HCT116 (cell line): ENCODE measurements around the gene SDCCAG8.

Experiments used
- POLR2A ChIP-seq: IDR thresholded peaks from 2 replicates; pipeline ENCODE4 v1.7.0; 2011; ENCODE audit warnings: borderline replicate concordance; ENCODE audit not compliant: insufficient read depth, insufficient read length; ENCODE audit errors: extremely low read depth
- POLR2AphosphoS5 ChIP-seq: IDR thresholded peaks from 2 replicates; pipeline ENCODE4 v1.6.1; 2011; ENCODE audit warnings: mild to moderate bottlenecking, low read depth, low read length, moderate library complexity
- RAD21 ChIP-seq: IDR thresholded peaks from 2 replicates; pipeline ENCODE4 v1.6.1; 2012; ENCODE audit warnings: low read depth, mild to moderate bottlenecking
- REST ChIP-seq: IDR thresholded peaks from 2 replicates; pipeline ENCODE4 v1.6.1; 2012; ENCODE audit warnings: low read depth
- SRF ChIP-seq: IDR thresholded peaks from 2 replicates; pipeline ENCODE4 v1.6.1; 2012; ENCODE audit warnings: low read depth
- ZNF274 ChIP-seq: fragments of 200-500 bp; sonication (Bioruptor generic); IDR thresholded peaks from 2 replicates; pipeline ENCODE4 v1.6.1; 2014; ENCODE audit warnings: mild to moderate bottlenecking, low read depth, low read length, inconsistent platforms
- TF ChIP-seq, protein P1 (sequence below), 3 experiments: fragments of 200-600 bp in 1 of 3; sonication (generic) in 1 of 3; IDR thresholded peaks in 2 of 3; conservative IDR thresholded peaks in 1 of 3; 2 replicates each; pipeline ENCODE4 v1.5.1; 2012 to 2017; ENCODE audit warnings: low read depth in 2 of 3, low read length in 2 of 3, antibody characterized with exemption in 1 of 3, borderline replicate concordance in 1 of 3, control low read depth in 1 of 3, mild to moderate bottlenecking in 1 of 3, mixed read lengths in 1 of 3, mixed run types in 1 of 3, moderate library complexity in 1 of 3; ENCODE audit not compliant: insufficient read depth in 1 of 3
- TF ChIP-seq, protein P2 (sequence below): IDR thresholded peaks from 2 replicates; pipeline ENCODE4 v1.6.1; 2012

DNA sequence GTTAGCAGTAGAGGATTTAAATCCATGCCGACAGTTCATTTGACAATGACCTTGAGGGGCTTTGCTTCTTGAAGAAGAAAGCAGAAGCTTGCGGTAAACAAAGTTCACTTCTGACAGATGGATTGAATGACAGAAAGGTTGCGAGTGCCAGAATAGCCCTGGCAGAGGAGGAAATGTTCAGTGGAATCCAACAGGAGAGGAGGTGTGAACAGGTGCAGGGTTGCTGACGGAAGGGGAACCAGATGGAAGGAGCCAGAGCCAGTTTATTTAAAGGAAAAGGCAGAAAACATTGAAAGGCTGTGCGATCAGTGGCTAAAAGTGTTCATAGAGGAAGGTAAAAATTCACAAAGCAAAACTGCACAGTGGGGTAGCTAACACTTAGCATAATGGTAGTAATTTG, 141.0 kb downstream of the SDCCAG8 start:
- TF ChIP-seq, protein P1, sequence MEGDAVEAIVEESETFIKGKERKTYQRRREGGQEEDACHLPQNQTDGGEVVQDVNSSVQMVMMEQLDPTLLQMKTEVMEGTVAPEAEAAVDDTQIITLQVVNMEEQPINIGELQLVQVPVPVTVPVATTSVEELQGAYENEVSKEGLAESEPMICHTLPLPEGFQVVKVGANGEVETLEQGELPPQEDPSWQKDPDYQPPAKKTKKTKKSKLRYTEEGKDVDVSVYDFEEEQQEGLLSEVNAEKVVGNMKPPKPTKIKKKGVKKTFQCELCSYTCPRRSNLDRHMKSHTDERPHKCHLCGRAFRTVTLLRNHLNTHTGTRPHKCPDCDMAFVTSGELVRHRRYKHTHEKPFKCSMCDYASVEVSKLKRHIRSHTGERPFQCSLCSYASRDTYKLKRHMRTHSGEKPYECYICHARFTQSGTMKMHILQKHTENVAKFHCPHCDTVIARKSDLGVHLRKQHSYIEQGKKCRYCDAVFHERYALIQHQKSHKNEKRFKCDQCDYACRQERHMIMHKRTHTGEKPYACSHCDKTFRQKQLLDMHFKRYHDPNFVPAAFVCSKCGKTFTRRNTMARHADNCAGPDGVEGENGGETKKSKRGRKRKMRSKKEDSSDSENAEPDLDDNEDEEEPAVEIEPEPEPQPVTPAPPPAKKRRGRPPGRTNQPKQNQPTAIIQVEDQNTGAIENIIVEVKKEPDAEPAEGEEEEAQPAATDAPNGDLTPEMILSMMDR (IDR thresholded peaks at IDR 0.05 in 2 of 3, conservative IDR thresholded peaks at IDR 0.05 in 1 of 3; ENCODE audit: borderline replicate concordance in 1 of 3, insufficient read depth in 1 of 3, low read depth in 2 of 3, low read length in 2 of 3) = no peak
- TF ChIP-seq, protein P2, sequence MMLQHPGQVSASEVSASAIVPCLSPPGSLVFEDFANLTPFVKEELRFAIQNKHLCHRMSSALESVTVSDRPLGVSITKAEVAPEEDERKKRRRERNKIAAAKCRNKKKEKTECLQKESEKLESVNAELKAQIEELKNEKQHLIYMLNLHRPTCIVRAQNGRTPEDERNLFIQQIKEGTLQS = no peak
- TF ChIP-seq RAD21 (no peak), ZNF274 (no peak), POLR2AphosphoS5 (no peak), SRF (no peak), REST (no peak), POLR2A (no peak)
